ENCODE measurements around the gene TSKU. TPM values are rescaled to one million over a fixed set of nuclear protein-coding genes. Genes with fewer than 3 reads are reported as not detected.
A peak's percentile ranks its signal among the peaks of the same experiment; 100 is the strongest.

The TSKU gene
- total RNA-seq, 1 donor from 2014 or later, result 35.8 TPM

DNA sequence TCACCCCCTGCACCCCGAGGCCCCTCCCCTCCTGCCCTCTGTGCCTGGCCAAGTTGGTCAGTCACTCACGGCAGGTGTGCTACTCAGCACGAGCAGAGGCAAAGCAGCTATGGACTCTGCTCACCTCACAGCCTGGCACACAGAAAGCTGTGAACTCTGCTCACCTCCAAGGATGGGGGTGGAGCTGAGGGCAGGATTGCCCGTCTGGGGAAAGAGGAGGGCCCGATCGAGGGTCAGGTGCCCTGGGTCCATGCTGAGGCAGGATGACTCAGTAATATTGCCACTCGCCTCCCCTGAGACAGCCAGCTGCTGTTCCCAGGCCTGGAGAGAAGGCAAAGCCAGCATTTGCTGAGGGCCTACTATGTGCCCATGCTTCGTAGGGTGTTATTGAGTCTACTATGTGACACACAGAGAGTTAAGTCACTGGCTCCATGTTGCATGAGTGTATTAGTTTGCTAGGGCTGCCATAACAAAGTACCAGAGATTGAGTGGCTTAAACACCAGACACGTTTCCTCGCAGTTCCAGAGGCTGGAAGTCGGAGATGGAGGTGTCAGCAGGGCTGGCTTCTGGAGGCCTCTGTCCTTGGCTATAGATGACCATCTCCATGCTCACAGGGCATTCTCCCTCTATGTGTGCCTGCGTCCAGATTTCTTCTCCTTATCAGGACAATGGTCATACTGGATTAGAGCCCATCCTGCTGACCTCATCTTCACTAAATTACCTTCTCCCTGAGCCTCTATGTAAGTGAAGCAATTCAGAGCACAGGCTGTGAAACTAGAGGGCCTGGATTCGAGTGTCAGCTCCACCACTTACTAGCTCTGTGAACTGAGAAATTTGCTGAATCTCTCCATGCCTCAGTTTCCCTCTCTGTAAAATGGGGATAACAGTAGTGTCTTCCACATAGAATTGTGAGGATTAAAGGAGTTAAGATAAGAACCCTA lies 13.2 kb upstream of the TSKU start:
- DNase-seq (ENCODE audit: low spot score), result peak; percentile 87

DNA sequence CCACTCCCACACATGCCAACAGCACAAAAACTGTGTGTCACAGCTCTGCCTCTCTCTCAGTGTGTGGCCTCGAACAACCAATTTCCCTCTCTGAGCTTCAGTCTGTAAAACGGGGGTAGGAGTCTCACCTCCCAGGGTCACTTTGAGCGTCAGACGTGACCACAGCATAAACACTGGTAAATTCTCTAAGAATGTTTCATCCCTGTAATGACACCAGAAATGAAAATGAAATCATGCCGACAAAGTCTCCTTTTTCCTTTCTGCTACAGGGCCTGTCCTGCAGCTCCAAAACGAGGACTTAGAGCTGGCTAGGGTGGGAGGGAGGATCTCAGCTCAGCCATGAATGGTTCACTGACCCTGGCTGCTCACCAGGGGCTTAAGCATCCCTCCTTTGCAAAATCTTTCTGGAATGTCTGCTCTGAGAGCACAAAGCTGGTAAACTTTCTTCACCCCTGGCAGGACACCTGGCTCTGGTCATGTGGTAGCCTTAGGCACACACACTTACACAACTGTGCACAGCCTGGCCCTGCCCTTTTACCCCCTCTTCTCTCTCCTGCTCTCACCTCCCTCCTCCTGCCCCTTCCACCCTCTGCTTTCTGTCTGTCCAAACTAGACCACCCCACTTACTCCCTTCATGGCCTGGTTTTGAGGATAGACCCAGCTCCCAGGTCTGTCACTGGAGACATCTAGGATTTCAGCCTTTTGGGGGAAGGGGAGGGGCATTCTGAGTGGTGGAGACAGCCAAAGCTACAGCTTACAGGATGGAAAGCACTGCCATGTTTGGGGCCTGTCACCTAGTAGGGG lies 12.3 kb upstream of the TSKU start:
- DNase-seq (ENCODE audit: low spot score), result peak; percentile 65

GRCh38 chr11:76771446-76772099 lies 11.6 kb upstream of the TSKU start:
- no peak for DNase-seq (ENCODE audit: low spot score)

DNA sequence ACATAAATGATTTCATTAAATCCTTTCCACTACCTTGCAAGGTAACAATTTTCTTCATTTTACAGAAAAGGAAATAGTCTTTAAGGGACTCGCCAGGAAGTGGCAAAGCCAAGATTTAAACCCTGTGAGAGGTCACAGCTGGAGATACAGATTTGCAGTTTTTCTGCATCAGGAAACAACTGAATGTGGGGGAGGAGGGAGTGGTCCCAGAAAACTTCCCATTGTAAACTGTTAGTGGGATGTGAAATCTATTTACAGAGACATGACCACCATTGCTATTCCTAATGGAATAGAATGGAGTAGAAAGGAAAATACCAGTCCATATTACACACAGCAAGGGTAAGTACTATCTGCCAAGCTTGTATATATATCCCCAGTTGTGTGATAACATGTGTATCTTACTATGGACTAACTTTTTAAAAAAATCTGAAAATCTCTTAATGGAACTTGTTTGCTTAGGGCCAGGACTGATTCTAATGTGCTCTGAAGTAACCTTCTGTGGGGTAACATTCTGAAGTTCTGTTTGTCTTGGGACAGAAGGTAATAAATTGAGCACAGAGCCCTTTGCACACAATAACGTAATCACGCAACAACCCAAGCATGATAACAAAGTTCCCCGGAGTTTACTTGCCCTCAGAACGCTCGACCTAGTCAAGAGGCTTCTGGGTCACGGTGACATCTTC lies 10.9 kb upstream of the TSKU start:
- no peak for DNase-seq (ENCODE audit: low spot score)

GRCh38 chr11:76772783-76773106 lies 10.4 kb upstream of the TSKU start:
- DNase-seq (ENCODE audit: low spot score), result no peak

- DNase-seq (ENCODE audit: low spot score), result no peak
These were observed 9.2 kb upstream of the TSKU start for GRCh38 chr11:76773921-76774361.

DNA sequence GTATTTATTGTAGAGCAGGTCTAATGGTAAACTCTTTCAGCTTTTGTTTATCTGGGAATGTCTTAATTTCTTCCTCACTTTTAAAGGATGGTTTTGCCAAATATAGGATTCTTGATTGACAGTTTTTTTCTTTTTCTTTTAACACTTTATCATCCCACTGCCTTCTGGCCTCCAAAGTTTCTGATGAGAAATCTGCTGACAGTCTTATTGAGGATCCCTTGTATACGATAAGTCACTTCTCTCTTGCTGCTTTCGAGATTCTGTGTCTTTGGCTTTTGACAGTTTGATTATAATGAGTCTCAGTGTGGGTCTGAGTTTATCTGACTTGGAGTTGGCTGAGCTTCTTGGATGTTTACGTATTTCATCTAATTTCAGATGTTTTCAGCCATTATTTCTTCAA lies 6.7 kb upstream of the TSKU start:
- no peak for DNase-seq (ENCODE audit: low spot score)

DNA sequence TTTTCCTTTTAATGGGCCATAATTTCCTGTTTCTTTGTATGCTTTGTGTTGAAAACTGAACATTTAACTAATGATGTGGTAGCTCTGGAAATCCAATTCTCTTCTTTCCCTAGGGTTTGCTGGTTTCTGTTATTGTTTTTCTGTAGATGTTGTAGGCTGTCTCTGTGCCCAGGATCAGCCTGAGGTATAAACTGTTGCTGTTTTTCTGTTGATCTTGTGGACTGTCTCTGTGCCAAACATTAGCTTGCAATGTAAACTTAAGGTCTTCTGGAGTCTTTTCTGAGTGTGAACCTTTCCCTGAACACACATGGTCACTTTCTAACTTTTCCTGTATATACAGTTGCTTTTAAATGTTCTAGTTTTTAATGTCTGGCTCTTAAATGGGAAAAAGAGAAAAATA lies 5.9 kb upstream of the TSKU start:
- DNase-seq (ENCODE audit: low spot score), result no peak

GRCh38 chr11:76777876-76778275 lies 5.3 kb upstream of the TSKU start:
- DNase-seq (ENCODE audit: low spot score), result no peak

DNA sequence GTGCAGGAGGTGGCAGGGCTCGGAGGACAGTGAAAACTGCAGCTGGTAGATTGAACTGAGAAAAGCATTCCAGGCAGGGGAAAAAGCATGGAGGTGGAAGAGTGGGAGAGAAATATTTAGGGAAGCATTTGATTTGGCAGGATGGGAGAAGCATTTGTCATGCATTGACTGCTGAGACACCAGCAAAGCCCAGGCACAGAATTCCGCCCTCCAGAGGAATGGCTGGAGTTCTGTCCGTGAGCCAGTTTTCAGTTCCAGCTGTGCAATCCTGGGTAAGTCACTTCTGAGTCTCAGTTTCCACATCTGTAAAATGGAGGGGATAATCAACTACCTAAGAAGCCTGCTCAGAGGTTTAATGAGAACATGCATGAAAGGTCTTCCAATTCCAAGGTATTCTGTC lies 4.3 kb upstream of the TSKU start:
- no peak for DNase-seq (ENCODE audit: low spot score)

DNA sequence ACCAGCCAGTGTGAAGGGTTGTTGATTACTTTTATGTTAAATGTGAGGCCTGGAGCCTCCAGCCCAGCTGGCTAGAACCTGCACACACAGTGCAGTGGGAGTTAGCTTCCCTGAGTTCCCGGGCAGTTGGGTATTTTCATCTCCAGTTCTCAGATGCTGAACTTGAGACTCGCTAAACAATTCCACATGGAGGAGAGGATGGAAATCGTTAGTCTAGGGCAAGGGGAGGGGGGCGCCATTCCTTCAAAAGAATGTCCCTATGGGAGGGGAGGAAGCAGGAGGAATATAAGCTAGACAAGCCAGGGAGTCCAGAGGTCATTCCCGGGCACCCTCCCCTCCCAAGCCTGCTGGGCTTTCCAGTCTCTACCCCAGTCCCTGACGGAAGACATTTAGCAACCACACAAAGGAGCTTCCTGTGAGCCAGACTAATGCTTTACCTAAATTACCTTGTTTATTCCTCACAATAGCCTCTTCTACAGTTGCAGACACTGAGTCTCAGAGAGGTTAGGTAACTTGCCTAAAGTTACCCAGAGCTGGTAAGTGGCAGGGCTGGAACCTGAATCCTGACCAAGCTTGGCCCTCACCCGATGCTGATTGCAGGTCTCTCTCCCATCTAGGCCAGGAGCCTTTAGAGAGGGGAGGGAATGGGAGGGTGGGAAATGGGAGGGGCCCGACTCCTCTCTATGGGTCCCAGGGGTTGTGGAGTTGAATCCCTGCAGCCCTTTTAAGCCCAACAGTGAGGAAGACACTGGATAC lies 1.9 kb upstream of the TSKU start:
- DNase-seq (ENCODE audit: low spot score), result no peak

- DNase-seq (ENCODE audit: low spot score), result no peak
These were observed 1.2 kb upstream of the TSKU start for GRCh38 chr11:76781807-76782530.

- peak; percentile 85 for DNase-seq (ENCODE audit: low spot score)
These were observed 444 bp upstream of the TSKU start for GRCh38 chr11:76782531-76783293.

DNA sequence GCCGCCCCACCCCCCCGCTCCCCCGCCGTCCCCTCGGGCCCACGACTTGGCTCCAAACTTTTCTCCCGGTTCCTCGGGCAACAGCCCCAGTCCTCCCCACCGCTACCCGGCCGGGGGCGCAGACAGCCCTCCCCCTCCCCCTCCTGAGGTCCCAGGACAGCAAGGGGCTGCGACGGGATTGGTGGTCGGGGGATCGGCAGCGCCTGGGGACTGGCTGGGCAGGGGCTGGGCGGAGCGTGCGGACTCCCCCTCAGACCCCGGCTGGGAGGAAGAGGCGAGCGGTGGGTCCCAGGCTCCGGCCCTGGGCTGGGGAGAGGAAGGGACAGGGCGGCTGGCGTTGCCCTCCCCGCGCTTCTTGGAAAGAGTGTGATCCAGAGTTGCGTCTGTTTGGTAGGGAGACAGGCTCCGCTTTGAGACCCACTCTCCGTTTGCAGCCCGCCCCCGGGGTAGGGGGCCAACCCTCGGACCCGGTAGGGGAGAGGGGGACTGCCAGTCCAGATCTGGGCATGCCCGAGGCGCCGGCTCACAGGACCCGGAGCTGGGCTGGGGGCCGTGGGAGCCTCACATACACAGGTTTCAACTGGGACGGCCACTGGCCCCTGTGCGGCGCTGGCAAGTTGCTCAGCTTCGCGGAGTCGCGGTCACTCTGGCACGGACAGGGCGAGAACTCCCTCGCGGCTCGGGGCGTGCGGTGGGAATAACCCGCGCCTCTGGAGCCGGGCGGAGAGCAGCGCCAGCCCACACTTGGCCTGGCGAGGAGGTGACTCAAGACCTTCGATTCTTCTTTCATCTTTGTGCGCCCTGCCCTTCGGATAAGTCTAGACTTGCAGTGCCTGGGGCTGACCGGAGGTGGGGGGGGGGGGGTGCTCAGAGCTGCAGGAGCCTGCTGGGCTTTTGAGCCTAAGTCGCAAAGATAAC lies 999 bp downstream of the TSKU start:
- DNase-seq (ENCODE audit: low spot score), result no peak

DNA sequence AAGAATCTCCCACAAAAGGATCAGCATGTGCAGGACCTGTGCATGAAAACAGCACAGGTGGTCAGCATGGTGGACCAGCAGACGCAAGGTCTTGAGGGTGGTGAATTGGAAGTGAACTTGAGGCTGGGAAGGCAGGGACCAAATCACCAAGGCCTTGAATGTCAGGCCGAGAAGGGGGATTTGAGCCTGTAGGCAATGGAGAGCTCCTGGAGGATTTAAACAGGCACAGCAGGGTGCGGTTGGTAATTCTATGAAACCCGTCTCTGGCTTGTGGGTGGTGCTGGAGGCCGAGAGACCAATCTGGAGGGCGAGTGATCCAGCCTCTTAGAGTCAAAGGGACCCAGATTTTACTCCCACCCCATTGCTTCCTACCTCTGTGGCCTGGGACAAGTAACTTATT lies 2.4 kb downstream of the TSKU start:
- no peak for DNase-seq (ENCODE audit: low spot score)

DNA sequence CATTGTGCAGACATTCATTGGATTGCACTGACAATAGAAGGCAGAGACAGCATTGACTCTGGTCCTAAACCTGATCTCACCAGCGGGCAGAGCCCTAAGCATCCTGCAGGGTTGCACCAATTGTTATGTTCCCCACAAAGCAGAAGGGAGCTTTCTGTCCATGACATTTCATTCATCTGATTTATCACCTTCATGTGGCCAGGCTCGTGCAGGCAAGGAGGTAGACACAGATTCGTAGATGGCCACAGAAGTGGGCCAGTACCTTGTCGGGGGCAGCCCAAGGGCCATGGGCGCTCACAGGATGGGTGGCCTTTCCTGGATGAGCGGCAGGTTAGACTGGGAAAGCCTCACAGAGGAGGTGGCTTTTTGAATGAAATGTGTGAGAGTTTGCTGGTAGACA lies 2.9 kb downstream of the TSKU start:
- no peak for DNase-seq (ENCODE audit: low spot score)

DNA sequence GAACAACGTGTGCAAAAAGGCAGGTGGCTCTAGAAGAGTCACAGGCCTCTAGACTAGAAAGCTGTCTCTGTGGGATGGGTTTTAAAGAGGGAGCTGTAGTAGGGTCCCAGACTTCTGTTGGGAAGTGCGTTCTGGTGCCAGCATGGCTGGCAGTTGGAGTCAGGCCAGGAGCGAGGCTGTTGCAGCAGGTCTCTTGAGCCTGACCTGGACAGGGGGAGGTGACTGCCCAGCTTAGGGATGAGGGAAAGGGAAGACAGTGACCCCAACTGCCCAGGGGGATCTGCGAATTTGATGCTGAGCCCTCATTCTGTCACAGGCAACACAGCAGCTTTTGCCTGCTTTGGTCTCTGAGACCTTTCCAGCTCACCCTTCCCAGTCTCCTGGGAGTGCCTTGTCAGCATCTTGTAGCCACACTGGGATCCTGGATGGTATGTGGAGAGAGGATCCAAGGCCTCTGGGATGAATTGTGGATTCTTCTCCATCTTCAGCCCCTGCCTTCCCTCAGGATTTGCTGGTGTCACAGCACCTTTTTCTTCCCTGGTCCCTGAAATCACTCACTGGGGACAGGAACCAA lies 3.4 kb downstream of the TSKU start:
- no peak for DNase-seq (ENCODE audit: low spot score)

DNA sequence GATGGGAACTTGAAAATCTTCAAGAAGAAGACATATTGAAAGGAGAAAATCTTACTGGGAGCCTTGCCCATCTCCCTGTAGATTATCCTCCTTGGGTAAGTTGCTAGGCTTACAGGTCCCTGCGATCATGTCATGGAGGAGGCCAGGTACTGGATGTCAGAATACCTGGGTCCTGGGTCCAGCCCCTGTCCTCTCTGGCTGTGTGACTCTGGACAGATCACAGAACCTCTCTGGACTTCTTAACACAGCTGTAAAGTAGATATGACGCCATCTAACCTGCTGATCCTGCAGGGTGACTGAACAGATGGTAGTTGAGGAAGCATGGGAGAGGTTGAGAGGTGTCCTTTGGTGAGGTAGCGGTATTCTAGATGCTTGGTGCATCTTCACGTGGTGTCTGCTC lies 4.1 kb downstream of the TSKU start:
- no peak for DNase-seq (ENCODE audit: low spot score)
